ENCODE measurements around the gene ARNT2.
"Not testable (repeated sequence)": the region's sequence is repeated elsewhere in the genome, so short reads cannot be mapped to it uniquely, and the experiment has no call there.

ARNT2 gene

GRCh38 chr15:80636675-80637074, 232.5 kb downstream of the ARNT2 start:
- no peak for DNase-seq

GRCh38 chr15:80637747-80638146, 233.6 kb downstream of the ARNT2 start:
- DNase-seq, result no peak

- no peak for DNase-seq
These were observed 234.5 kb downstream of the ARNT2 start for GRCh38 chr15:80638553-80639167.

- DNase-seq, result no peak
These were observed 235.0 kb downstream of the ARNT2 start for GRCh38 chr15:80639168-80639555.

- DNase-seq, result no peak
These were observed 236.4 kb downstream of the ARNT2 start for GRCh38 chr15:80640531-80641121.

- no peak for DNase-seq
These were observed 237.2 kb downstream of the ARNT2 start for GRCh38 chr15:80641384-80641783.

- DNase-seq, result no peak
These were observed 239.3 kb downstream of the ARNT2 start for GRCh38 chr15:80643431-80643951.

- no peak for DNase-seq
These were observed 241.4 kb downstream of the ARNT2 start for GRCh38 chr15:80645494-80646065.

GRCh38 chr15:80647424-80647823, 243.2 kb downstream of the ARNT2 start:
- not testable (repeated sequence) for DNase-seq

Measured in T1000 (cell line).